ENCODE results near the gene TP53INP2.
"Not testable (repeated sequence)": the region's sequence is repeated elsewhere in the genome, so short reads cannot be mapped to it uniquely, and the experiment has no call there.

DNA sequence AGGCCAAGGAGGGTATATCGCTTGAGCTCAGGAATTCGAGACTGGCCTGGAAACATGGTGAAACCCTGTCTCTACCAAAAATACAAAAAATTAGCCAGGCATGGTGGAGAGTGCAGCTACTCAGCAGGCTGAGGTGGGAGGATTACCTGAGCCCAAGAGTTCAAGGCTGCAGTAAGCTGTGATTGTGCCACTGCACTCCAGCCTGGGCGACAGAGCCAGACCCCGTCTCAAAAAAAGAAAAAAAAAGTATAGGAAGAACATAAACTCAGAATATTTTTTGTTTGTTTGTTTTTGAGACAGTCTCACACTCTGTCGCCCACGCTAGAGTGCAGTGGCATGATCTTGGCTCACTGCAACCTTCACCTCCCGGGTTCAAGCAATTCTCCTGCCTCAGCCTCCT lies 39.4 kb upstream of the TP53INP2 start:
- TF ChIP-seq MYC (IDR thresholded peaks at IDR 0.05; ENCODE audit: low read depth, low read length); POLR2A (IDR thresholded peaks at IDR 0.05; ENCODE audit: extremely low read depth, insufficient read length): not testable (repeated sequence)
- TF ChIP-seq, protein P1, sequence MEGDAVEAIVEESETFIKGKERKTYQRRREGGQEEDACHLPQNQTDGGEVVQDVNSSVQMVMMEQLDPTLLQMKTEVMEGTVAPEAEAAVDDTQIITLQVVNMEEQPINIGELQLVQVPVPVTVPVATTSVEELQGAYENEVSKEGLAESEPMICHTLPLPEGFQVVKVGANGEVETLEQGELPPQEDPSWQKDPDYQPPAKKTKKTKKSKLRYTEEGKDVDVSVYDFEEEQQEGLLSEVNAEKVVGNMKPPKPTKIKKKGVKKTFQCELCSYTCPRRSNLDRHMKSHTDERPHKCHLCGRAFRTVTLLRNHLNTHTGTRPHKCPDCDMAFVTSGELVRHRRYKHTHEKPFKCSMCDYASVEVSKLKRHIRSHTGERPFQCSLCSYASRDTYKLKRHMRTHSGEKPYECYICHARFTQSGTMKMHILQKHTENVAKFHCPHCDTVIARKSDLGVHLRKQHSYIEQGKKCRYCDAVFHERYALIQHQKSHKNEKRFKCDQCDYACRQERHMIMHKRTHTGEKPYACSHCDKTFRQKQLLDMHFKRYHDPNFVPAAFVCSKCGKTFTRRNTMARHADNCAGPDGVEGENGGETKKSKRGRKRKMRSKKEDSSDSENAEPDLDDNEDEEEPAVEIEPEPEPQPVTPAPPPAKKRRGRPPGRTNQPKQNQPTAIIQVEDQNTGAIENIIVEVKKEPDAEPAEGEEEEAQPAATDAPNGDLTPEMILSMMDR (IDR thresholded peaks at IDR 0.05; ENCODE audit: low read depth, low read length) = not testable (repeated sequence)
